GM18511 (cell line): ENCODE measurements around the gene KRT222.

Experiments
- ATAC-seq: cut with Tn5 transposase; IDR thresholded peaks from one replicate; pipeline ENCODE4 v1.9.1; 2021; ENCODE audit warnings: mild to moderate bottlenecking, moderate library complexity; ENCODE audit not compliant: unreplicated experiment

The KRT222 gene

GRCh38 chr17:40664582-40665333 lies at the start of gene KRT222:
Gene KRT222, minus strand, starts transcription at chr17:40665177. Its CDS starts 78 bp downstream, at chr17:40665099.
- ATAC-seq, result no peak

- no peak for ATAC-seq
These were observed 49.5 kb upstream of the KRT222 start for GRCh38 chr17:40714473-40714872.

GRCh38 chr17:40707745-40708144 lies 42.8 kb upstream of the KRT222 start:
- no peak for ATAC-seq

DNA sequence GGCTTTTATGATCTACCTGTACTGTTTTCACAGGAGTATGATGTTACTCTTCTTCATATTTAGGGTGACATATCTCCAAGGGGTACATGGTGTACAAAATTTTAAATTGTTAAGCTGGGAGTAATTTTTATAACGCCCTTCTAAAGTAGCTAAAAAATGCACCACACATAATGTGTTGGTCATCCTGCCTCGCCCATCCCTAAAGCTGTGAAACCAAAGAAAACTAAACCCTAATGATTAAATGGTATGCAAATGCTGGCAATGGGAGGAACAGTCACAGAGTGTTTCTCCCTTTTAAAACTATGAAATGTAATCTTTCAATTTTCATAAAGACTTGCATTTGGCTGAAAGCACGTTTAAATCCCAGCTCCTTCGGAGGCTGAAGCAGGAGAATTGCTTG lies 40.6 kb upstream of the KRT222 start:
- no peak for ATAC-seq

DNA sequence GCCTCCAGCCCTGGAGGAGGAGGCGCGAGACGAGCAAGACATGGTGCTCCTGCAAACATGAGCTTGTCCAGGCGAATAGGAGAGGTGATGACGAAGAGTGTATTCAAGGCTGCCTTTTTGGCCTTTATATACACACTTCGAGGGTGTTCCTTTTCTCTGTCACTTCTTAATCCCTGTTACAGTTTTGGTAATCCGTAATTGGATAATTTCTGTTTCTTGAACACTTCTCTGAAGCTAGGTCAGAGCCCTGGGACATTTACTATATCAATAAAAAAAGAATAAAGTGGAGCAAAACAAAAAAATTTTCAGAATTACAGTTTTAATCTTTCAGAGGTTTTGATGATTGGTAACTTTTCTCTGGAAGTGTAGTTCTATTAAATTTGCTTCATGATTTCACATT lies 38.7 kb upstream of the KRT222 start, which contains the start of gene KRT24:
Gene KRT24 (minus strand): TSS at position 101 of the 400 bp plus-strand sequence. CDS start 59 bp downstream, at position 42.
- no peak for ATAC-seq

- ATAC-seq, result no peak
These were observed 37.3 kb upstream of the KRT222 start for GRCh38 chr17:40702271-40702670.

GRCh38 chr17:40699853-40700252 lies 34.9 kb upstream of the KRT222 start:
- ATAC-seq, result no peak

DNA sequence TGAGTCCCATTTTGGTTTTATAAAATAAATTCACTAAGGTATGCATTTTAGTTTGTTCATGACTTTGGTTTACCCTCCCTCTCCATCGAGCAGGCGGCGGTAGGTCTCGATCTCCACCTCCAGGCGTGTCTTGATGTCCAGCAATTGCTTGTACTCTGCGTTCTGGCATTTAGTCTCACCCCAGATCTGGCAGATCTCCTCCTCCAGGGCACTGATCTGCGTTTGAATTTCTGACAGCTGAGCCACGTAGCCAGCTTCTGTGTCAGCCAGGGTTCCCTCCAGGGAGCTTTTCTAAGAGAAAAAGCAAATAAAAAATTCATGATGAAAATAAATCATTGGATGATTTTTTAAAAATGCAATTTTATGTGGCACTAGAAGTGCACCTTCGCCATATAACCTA lies 34.4 kb upstream of the KRT222 start:
- ATAC-seq, result no peak

GRCh38 chr17:40697297-40697696 lies 32.3 kb upstream of the KRT222 start:
- ATAC-seq, result no peak

DNA sequence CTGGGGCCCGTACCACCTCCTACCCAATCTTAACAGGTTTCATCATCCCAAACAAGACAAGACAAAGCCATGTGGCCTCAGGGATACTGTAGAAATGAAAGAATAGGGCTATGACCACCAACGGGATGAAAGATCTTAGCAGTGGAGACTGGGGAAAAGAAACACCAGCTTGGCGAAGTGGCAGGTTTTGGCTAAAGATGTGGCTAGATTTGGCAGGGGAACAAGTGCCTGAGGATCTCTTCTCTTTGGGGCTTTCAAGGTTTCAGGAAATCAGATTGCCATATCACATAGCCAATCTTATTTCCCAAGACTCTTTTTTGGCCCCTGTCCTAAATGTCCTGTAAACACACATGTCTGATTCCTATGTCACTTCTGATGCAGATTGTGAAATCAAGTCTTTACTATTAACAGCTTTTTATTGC lies 31.7 kb upstream of the KRT222 start:
- no peak for ATAC-seq

GRCh38 chr17:40695874-40696472 lies 31.0 kb upstream of the KRT222 start:
- ATAC-seq, result no peak

GRCh38 chr17:40694584-40694983 lies 29.6 kb upstream of the KRT222 start:
- ATAC-seq, result no peak

GRCh38 chr17:40687106-40687505 lies 22.1 kb upstream of the KRT222 start:
- no peak for ATAC-seq

DNA sequence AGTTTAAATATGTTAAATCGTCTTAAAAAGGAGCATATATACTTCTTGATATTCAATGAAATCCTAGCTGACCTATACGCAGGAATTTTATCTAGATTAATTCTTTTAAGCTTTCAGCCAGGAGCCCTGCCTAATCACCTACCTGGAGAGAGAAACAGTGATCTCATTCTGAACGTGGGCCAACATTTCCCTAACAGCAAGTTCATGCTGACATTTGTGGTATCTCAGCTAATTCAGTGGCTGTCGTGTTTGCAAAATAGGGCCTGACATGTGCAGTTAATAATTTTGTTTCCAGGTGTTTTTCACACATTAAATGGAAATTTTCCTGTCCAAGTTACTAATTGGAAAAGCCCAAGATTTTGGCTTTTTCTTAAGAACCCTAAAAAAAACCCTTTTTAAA lies 21.2 kb upstream of the KRT222 start:
- no peak for ATAC-seq

DNA sequence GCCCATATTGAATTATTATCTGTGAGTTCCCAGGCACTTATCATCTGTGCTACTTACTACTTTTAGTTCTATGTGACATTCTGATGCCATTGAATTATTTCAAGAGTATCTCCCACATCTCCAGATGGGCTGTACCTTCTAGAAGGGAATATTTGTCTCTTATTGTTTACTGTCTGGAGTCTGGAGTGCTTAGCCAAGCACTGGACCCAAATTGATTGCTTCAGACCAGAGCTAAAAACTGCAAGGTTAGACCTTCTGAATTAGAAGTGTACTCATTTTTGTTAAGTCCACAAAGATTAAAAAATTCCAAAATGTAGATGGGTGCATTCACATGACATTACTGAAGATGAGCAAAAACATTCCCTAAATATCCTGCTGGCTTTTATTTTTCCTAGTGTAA lies 16.0 kb upstream of the KRT222 start:
- no peak for ATAC-seq

DNA sequence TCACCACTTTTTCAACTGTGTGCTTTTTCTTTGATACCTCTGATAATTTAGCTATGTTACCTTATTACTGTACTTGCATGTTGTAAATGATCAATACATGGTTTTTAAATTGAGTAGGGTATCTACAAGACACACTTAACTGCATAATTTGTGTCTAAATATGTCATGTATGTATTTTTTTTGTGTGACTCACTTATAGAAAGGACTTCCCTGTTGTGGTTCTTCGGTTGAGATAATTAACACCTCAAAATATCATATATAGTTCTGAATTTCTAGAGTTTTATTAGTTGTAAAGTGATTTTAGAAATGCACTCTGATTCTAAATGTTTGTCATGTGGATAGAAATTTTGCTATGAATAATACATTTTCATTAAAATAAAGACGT lies 14.5 kb upstream of the KRT222 start:
- no peak for ATAC-seq

- no peak for ATAC-seq
These were observed 14.0 kb upstream of the KRT222 start for GRCh38 chr17:40678902-40679522.

DNA sequence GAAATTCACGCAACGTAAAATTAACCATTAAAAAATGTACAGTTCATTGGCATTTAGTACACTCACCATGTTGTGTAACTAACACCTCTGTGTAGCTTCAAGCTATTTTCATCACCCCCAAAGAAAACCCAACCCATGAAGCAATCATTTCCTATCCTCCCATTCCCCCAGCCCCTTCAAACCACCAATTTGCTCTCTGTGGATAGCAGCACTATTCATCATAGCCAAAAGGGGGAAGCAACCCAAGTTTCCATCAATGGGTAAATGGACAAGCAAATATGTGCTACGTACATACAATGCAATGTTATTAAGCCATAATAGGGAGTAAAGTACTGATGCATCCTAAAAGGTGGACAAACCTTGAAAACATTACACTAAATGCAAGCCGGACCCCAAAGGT lies 10.9 kb upstream of the KRT222 start:
- ATAC-seq, result no peak

DNA sequence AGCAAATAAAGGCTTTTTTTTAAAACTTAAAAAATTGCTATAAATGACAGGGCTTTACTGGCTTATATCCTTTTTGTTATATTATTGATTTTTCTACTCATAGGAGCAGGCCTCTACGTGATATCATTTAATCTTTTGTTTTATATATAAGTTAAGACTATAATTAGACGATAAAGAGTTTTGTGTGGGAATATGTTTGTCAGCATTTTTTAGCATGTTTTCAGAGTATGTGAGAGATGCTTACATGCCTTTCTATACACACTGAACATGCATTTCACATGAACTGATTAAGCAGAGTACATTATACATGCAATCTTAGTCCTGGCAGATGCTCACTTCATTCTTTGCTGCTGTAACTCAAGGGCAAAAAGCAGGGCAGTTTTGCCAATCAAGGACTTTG lies 7.7 kb upstream of the KRT222 start:
- ATAC-seq, result no peak

DNA sequence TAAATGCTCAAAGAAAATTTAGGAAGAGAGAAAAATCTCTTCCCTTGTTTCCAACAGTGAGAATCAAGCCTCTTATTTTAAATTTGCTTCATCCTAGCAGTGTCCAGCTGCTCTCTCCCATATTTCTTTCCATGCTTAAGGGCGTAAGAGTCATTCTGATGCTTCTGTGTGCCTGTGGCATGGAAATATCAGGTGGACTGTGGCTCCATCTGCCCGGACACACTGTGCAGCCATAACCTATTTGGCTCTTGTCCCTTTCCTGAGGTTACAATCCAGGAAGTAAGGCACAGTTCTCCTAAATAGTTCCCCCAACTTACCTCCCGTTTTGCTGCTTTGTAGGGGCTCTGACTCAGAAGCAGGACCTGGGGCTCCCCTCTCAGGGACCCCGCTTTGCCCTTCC lies 6.3 kb upstream of the KRT222 start:
- ATAC-seq, result no peak

- ATAC-seq, result no peak
These were observed 1.4 kb upstream of the KRT222 start for GRCh38 chr17:40666331-40666730.

DNA sequence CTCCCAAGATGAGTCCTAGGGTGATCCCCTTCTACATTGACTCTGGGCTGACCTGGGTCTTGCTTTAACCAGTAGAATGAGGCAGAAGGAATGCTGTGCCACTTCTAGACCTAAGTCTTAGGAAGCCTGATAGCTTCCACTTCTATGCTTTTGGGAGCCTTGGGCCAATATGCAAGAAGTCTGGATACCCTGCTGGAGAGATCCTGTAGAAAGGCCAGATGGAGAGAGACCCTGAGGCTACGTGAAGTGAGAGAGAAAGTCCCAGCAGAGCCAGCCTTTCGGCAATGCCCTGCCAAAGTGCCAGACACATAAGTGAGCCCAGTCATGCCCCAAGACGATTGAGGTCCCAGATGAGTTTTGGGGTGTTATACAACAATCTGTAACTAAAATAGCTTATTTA lies 1.7 kb downstream of the KRT222 start:
- no peak for ATAC-seq
